Spleen (tissue), 3 donors: Measurements from ENCODE around the gene MCEMP1.

Experiments used
- POLR2A ChIP-seq, 3 donors: fragments of 450-650 bp; IDR thresholded peaks; one replicate each; pipeline ENCODE4 v1.5.1; 2017; ENCODE audit warnings: antibody characterized with exemption in 3 of 3, mild to moderate bottlenecking in 1 of 3
- POLR2AphosphoS5 ChIP-seq, 3 donors: sonication (generic); formaldehyde crosslinking; IDR thresholded peaks; one replicate each; pipeline ENCODE4 v1.5.1; 2017; ENCODE audit warnings: antibody characterized with exemption in 3 of 3

DNA sequence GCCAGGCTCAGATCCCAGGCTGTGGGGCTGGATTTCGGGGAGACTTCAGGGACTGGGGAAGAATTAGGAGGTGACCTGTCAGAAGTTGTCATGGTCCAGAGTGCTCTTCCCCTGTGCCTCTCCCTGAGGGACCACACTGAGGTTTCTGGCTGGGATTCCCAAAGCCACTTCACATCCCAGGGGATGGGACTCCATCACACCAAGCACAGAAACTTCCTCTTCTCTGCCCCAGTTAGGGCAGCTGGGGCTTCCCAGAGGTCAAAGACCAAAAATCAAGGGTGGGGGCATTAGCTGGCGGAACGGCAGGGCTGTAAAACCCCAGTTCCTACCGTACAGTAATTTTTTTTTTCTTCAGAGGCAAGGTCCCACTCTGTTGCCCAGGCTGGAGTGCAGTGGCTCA is 17.6 kb downstream of the MCEMP1 start:
- TF ChIP-seq POLR2A (IDR thresholded peaks at IDR 0.05), result no peak
- TF ChIP-seq POLR2AphosphoS5 (IDR thresholded peaks at IDR 0.05), result peak in 1 of 3 donors; percentile 9
